Epithelial cell of proximal tubule (primary cell): Measurements from ENCODE around the gene RPAIN. TPM values are rescaled to one million over a fixed set of nuclear protein-coding genes. Genes with fewer than 3 reads are reported as not detected.

Experiments
- DNase-seq: peaks from one replicate; pipeline ENCODE4 v3.0.0-alpha.2; 2011; ENCODE audit warnings: low read depth
- H3K4me3 ChIP-seq: 2 replicates; pipeline ENCODE4 v1.5.1; 2011; ENCODE audit warnings: low read depth, mild to moderate bottlenecking, low read length
- CTCF ChIP-seq: conservative IDR thresholded peaks from 2 replicates; pipeline ENCODE4 v1.5.1; 2012; ENCODE audit warnings: low read depth, mild to moderate bottlenecking, low read length
- total RNA-seq: library from RNA; depleted of rRNA; stranded (reverse); fragments of >200 nt; gene quantifications from 2 replicates; pipeline ENCODE4 v1.2.3, GENCODE V29; 2015

The RPAIN gene
- total RNA-seq, 1 donor from 2014 or later = 25.2 TPM

DNA sequence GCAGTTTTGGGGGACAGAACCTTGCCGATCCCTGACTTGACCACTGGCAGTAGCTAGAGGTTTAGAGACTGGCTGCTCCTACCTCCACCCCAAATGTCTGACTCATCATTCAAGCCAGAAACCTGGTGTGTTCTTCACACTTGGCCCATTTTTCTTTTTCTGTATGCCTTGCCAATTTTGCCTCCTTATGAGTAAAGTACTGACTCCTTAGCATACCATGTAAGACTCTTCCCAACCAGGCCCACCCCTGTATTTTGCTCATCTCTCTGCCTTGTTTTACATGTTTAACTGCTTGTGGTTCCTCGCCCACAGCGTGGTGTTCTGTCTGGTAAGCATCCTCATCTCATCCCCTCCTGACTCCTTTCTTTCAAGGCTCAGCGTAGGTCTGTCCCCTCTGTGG, 38.4 kb upstream of the RPAIN start:
- no peak for DNase-seq
- no peak for TF ChIP-seq CTCF
- H3K4me3 ChIP-seq = no peak overlapping the region

GRCh38 chr17:5391678-5392077, 28.3 kb upstream of the RPAIN start:
- no peak for TF ChIP-seq CTCF
- no peak overlapping the region for H3K4me3 ChIP-seq
- no peak for DNase-seq

DNA sequence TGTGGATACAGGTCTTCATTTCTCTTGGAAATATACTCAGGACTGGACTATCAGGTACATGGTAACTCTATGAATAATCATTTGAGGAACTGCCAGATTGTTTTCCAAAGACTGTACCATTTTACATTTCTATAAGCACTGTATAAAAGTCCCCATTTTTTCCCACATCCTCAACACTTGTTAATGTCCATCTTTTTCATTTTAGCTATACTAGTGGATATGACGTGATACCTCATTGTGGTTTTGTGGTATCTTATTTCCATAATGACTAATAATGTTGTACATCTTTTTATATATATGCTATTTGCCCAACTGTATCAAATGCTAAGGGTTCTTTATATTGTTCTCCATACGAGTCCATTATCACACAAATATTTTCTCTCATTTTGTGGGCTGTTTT, 23.4 kb upstream of the RPAIN start:
- DNase-seq = no peak
- H3K4me3 ChIP-seq = no peak overlapping the region
- no peak for TF ChIP-seq CTCF

DNA sequence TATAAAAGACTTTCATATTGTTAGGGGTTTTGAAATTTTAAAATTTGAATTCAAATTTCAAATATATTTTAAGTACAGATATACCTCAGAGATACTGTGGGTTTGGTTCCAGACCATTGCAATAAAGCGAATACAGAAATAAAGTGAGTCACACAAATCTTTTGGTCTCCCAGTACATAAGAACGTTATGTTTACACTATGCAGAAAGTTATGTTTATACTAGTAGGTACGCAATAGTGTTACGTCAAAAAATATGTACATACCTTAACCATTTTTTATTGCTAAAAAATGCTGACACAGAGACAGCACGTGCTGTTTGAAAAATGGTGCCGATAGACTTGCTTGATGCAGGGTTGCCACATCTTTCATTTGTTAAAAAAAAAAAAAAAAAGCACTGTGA, 20.2 kb upstream of the RPAIN start:
- DNase-seq = no peak
- H3K4me3 ChIP-seq = no peak overlapping the region
- no peak for TF ChIP-seq CTCF

DNA sequence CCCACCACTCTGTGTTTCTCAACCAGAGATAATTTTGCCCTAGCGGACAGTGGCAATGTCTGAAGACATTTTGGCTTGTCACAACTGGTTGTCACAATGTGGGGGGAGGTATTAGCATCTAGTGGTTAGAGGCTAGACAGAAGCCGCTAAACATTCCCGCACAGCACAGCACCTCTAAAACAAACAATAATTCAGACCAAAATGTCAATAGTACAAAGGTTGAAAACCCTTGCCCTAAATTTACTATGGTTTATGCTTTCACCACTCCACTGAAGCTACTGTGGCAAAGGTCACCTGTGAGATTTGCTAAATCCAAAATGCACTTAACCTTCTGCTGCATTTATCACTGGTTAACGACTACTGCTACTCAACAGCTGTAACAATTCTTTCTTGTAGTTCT, 14.6 kb upstream of the RPAIN start:
- H3K4me3 ChIP-seq = no peak overlapping the region
- no peak for DNase-seq
- TF ChIP-seq CTCF = no peak

DNA sequence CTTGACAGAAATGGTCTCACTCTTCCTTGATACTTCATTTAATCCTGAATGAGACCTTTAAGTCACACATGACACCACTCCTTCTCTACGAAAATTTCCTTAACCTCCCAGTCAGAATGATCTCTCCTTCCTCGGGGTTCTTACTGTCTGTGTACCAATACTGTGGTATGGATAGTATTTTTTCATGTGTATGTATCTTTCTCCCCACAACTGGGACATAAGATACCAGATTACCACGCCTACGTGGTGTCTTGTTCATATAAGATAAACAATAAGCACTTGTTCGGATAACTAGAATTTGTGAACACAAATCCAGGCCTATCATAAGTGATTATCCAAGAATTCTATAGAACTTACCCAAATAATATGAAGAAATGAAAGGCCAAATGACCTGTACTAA, 11.8 kb upstream of the RPAIN start:
- no peak for DNase-seq
- no peak for TF ChIP-seq CTCF
- no peak overlapping the region for H3K4me3 ChIP-seq

- TF ChIP-seq CTCF = no peak
- H3K4me3 ChIP-seq = no peak overlapping the region
- DNase-seq = no peak
Observed at GRCh38 chr17:5410594-5411272, 9.2 kb upstream of the RPAIN start.
